ENCODE measurements around the gene NPL.

NPL gene

DNA sequence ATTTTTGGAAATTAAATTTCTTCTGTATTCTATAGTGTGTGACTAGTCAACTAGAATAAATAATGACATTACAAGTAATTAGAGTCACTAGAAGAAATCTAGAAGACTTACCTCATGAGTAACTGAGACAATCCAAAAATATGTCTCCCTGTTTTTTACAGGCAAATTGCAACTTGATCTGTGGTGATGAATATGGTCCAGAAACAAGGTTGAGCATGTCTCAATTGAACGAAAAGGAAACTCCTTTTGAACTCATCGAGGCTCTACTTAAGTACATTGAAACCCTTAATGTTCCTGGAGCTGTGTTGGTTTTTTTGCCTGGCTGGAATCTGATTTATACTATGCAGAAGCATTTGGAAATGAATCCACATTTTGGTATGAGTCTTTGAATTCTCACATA is 86.3 kb downstream of the NPL start:
- no peak for DNase-seq

DNA sequence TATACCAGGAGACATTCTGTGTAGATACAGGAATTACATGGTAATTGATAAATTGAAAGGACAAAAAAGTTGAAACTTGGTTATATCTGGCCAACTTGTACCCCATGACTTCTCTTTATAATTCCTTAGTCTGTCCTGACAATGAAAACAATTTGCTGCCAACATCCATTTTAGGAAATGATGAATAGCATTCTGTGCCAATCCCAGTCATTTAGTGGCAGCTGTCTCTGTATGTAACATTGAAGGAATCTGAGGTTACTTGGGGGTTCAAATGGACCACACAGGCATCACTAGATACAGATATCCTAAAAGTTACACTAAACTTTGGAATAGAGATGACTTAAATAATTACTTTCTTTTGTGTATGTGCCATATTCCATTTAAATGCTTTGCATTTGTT is 87.8 kb downstream of the NPL start:
- no peak for DNase-seq

DNA sequence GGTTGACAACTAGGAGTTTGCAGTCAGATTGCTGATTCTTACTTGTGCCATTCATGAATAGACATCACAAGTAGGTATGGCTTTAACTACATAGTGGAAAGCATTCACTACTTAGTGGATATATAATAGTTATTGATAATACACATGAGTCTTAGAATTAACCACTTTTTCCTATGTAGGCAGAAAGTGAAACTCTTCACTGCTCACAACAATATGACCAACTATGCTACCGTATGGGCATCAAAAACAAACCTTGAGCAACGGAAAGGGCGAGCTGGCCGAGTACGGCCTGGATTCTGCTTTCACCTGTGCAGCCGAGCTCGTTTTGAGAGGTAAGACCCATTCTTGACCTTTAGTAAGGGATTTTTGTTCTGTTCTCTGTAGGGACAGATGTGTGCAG is 88.3 kb downstream of the NPL start:
- DNase-seq, result no peak

All from T-helper 9 cell (primary cell).